Stimulated activated CD8-positive, alpha-beta memory T cell treated with anti-CD3 and anti-CD28 coated beads, Interleukin-15, amount 100 ng/mL, for 48 hours (primary cell): ENCODE measurements around the gene XYLT1.

Experiments
- DNase-seq, 2 donors: peaks; one replicate each; pipeline ENCODE4 v3.0.0-alpha.2; 2020; ENCODE audit warnings: low read depth in 2 of 2

The XYLT1 gene

GRCh38 chr16:17459903-17460521, 10.7 kb downstream of the XYLT1 start:
- DNase-seq = no peak

DNA sequence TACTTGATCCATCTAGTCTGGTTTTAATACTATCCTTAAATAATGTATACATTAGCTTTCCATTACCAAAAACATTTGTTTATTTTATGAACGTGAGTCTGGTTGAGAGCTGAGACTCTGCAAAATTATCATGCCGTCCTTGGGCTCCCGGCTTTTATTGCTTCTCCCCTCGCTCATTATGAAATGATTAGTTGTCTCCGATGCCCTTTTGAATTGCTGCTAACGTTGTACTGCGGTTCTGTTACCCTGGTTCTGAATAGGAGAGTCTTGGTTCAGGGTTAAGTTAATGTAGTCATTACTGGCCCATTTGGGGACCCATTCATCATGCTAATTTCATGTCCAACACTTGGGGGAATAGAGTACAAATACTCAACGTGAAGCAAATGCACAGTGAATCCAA, 12.8 kb downstream of the XYLT1 start:
- DNase-seq = no peak

DNA sequence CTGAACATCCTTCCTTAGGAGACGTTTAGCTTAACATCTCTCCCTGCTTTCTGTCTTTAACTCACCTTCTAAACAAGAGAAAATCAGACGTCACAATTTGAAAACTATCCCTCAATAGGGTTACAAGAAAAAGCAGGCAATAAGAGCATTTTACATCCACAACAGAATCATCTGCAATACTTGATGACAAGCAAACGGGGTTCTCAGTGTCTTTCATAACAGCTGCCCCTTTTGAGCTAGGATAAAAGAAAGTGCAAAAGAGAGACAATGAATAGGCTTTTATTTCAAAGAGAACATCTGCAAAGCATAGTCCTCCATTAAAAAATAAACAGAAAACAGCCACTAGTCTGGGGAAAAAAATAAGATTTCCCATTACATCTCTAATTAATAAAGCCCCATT, 13.2 kb downstream of the XYLT1 start:
- DNase-seq = no peak

DNA sequence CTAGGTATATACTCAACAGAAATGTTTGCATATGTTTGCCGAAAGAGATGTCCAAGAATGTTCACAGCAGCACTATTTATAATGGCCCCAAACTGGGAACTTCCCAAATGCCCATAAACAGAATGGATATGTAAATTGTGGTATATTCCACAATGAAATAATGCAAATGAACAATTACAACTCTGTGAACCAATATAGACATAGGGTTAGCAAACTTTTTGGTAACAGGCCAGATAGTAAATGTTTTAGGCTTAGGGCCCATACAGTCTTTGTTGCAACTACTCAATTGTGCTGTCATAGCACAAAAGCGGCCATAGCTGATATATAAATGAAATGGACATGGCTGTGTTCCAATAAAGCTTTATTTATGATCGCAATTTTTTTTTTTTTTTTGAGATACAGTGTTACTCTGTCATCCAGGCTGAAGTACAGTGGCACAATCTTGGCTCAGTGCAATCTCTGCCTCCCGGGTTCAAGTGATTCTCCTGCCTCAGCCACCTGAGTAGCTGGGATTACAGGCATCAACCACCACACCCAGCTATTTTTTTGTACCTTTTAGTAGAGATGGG, 16.5 kb downstream of the XYLT1 start:
- DNase-seq = no peak

- DNase-seq = no peak
Measured at GRCh38 chr16:17453364-17454038, 17.3 kb downstream of the XYLT1 start.

- DNase-seq = no peak
Measured at GRCh38 chr16:17452922-17453321, 17.8 kb downstream of the XYLT1 start.

- no peak for DNase-seq
Measured at GRCh38 chr16:17451843-17452242, 18.9 kb downstream of the XYLT1 start.

- DNase-seq = no peak
Measured at GRCh38 chr16:17450291-17450690, 20.5 kb downstream of the XYLT1 start.

GRCh38 chr16:17448640-17449638, 21.8 kb downstream of the XYLT1 start:
- DNase-seq = no peak

DNA sequence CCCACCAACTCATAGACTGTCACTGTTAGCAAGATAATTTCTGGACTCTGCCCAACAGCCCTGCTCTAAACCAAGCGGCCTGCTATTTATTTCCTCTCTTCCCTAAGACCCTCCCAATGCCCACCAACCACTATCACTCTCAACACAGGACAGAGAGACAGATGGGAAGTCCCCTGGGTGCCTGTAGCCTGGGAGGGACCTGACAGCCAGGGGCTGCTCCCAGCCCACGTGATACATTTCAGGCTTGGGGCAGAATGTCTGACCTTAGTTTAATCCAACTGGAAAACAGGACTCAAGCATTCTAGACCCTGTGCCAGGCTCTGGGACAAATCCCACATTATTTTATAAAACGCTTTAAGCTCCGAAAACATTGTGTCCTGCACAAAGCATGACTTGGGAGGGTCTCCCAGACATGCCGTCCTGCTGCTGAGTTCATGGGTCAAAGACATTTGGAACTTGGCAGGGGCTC, 23.6 kb downstream of the XYLT1 start:
- DNase-seq = no peak

DNA sequence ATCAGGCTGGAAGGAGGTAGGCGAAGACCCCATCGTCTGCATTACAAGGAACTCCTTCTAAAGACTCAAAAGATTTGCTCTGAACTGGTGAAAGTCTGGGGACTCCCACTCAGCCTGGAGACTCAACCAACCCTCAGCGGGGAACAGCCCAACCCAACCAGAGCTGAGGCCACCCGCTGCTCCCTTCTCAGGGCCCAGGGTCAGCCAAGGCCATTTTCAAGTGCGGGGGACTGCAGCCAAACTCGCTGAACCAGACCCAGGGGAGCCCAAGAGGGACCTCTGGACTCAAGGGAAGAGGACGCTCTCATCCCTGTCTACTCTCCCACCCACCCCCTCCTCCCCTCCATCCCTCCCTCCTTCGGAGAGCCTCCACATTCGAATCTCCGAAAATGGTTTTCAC, 24.1 kb downstream of the XYLT1 start:
- DNase-seq = no peak

DNA sequence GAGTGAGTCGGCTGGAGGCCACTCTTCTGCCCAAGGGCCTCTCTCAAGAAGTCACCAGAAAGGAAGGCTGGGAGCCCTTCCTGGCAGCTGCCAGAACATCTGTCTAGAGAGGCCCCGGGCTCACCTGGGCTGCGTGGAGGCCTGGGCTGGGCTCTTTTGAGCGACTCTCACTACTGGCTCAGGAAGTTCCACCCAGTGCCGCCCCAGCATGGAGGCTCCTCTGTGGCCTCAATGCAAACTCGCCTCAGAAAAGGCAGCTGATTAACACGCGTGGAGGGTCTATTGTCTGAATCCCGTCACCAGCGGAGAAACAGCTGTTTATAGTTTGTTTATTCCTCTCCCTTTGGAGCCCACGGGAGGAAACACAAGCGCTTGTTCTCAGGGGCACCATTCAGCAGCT, 25.3 kb downstream of the XYLT1 start:
- no peak for DNase-seq

- DNase-seq = no peak
Measured at GRCh38 chr16:17444658-17445057, 26.1 kb downstream of the XYLT1 start.

GRCh38 chr16:17440131-17440530, 30.6 kb downstream of the XYLT1 start:
- DNase-seq = no peak

- no peak for DNase-seq
Measured at GRCh38 chr16:17439580-17439979, 31.2 kb downstream of the XYLT1 start.

GRCh38 chr16:17437981-17438380, 32.8 kb downstream of the XYLT1 start:
- no peak for DNase-seq

GRCh38 chr16:17437127-17437720, 33.5 kb downstream of the XYLT1 start:
- no peak for DNase-seq

DNA sequence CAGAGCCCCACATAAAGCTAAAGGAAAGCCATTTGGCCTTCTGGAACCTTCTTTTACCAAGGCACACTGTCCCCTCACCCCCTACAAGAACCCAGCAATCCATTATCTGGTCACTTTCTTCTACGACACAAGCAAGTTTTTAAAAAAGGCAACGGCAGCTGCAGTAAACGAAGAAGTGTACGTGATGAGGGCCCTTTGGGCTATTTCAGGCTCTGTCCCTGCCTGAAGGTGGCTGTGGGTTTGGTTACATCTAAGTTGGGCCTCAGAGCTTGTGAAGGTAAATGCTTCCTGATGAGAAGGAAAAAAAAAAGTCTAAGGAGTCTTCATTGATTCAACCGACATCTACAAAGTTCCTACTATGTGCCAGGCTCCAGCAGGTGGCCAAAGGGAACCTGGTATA, 35.4 kb downstream of the XYLT1 start:
- no peak for DNase-seq

- DNase-seq = no peak
Measured at GRCh38 chr16:17433577-17434451, 36.9 kb downstream of the XYLT1 start.

GRCh38 chr16:17432901-17433576, 37.7 kb downstream of the XYLT1 start:
- no peak for DNase-seq
